ENCODE results near the gene HOXB5.

Gene HOXB5

DNA sequence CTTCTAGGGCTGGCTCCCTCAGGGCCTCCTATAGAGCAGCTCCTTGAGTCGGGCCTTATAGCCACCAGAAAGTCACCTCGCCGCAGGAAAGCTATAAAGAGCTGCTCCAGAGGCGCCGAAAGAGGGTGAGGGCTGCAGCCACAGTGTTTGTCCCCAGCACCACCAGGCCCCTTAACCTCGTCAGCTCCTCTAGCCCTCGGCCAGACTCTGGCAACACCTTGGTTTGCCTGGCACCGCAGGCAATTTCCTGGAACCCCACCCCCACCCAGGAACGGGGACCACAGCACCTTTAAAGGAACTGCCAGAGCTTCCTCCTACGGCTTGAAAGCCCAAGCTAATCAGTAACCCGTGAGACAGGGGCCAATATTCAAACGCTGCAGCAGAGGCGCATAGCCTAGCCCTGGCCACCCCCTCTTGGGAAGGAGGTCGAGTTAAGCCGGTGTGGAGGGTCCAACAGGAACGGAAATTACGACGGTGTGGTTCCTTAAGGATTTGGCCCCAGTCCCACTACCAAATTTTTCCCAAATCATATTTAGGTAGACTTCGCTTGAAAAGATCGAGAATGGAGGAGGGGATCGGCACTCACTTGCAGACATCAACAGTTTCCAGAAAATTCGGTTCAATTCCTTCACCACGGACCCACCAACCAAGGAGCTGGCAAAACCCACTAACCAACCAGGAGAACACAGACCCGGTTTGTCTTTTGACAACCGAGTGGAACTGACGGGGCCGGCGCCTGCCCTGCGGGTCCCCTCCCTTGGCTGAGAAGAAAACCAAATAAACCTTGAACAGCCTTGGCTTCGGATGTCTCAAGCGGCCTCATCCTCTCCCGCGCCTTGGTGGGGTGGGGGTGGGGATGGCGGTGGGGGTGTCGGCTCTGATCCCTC is 8.2 kb upstream of the HOXB5 start:
- no peak for DNase-seq

DNA sequence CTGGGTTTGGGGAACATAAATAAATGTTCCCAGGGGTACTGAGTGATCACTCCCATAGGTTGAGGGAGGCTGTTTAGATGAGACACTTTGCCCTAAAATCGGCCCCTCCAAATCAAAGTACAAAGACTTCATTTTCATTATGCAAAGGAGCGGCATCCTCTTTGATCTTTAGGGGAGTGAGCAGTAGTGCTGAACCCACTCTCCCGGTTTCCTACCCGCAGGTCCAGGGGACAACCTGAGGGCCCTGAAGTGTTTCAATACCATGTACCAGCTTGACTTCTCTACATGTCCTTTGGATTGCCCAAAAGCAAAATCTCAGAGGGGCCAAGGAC is 7.6 kb upstream of the HOXB5 start:
- no peak for DNase-seq

GRCh38 chr17:48600244-48601098 is 6.9 kb upstream of the HOXB5 start:
- DNase-seq, result no peak

DNA sequence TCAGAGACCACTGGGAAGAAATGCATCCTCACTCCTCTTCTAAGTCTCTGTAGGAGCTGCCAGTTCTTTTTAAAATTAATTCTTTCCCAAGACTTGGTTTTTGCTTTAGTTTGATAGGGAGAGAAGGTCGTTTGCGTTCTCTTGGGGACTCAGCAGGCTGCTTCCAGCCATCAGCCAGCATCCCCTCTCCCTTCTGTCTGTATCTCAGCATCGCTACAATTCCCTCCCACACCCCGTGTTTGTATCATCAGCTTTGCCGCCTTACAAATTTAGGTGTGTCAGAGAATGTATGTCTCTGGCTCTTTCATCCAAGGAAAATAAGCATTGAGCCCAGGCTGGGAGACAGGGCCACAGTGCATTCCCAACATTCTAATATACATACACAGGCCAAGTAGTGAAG is 5.8 kb upstream of the HOXB5 start:
- DNase-seq, result no peak

DNA sequence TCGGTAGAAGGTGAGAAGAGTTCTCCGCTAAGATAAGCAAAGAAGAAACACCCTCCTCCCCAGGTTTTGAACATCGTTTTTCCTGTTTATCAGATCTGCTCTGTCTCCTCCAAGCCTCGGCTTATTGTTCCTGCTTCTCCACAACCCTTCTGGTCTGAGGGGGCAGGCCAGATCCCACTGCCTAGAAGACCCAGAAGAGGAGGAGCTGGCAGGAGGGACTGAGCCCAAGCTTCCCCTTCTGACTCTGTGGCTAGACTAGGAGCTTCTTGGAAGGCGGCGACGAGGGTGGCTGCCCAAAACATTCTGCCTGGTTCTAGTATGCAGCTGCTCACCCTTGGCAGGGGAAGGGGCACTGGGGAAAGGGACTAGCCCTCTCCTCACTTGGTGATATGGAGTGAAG is 5.2 kb upstream of the HOXB5 start:
- no peak for DNase-seq

DNA sequence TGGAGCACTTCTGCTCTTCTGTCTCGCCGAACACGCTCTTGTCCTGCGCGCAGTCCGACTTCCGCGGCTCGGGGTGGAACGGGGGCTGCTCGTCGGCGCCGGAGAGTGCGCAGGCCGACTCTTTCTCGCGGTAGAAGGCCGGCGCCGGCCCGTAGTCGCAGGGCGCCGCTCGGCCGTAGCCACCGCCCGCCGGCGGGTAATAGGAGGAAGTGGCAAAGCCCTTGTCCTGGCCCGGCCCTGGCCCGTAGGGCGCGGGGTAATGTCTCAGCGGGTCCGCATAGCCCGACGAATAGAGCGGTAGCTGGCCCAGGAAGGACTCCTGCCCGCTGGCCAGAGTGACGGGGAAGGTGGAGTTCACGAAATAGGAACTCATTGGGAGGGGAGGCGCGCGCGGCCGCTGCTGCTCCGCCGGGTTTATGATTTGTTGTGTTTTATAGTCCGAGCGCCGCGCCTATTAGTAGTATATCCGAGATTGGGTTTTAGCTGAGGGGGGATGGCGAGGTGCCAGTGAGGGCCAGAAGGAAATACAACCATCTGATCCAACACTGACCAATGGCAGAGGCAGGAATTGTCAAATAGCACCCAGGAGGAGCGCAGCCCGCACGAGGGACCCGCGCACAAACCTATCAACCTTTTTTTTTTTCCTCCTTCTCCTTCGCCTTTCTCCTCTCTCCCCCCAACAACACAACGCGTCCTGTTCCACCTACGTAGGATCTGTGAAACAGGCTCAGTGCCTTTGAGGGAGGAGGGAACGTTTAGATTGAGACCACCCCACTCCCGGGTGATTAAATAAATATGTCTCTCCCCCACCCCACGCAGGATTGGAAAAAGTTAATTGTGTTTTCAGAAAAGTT is 4.4 kb upstream of the HOXB5 start:
- DNase-seq, result no peak

DNA sequence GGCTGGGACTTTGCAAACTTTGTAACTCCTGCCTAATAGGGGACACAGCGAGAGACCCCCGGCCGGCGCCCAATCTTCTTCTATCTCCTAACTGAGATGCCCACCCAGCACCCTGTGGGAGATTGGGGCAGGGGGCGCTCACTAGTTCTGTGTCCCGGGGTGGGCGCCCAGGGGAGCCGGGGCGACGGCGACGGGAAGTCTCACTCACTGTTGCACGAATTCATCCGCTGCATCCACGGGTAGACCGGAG is 3.9 kb upstream of the HOXB5 start:
- DNase-seq, result no peak

DNA sequence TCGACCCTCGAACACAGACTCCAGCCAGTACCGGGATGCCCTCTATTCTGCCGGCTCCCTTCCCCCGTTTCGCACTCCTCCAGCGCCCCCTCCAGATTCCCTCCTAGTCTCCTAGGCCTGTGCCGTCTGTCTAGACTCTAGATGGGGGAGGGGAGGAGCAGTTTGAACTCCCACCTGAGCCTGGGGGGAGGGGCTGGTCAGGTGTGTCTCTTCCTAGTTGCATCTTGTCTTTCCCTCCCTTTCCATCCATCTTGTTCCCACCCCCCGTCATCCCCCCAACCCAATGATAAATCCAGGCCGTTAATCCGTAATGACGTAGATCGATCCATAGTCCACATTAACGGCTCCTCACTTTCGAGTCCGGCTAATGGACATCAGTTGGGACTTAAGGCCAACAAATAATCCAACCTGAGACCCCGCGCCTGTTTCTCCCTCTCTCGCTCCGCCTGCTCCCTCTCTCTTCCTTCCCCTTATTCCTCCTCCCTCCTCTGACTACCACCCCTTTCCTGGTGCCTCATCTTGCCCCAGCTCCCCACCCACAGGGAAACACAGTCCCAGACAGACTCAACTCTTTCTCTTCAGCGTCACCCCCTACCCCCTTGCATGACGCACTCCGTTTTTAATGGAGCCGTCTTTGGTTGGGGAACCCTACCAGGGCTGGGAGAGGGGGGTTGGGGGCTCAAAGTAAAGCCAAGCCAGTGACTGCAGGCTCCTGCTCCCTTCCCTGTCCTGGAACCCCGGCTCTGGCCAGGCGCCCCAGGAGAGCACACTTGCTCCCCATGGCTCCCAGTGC is 3.4 kb upstream of the HOXB5 start:
- no peak for DNase-seq

DNA sequence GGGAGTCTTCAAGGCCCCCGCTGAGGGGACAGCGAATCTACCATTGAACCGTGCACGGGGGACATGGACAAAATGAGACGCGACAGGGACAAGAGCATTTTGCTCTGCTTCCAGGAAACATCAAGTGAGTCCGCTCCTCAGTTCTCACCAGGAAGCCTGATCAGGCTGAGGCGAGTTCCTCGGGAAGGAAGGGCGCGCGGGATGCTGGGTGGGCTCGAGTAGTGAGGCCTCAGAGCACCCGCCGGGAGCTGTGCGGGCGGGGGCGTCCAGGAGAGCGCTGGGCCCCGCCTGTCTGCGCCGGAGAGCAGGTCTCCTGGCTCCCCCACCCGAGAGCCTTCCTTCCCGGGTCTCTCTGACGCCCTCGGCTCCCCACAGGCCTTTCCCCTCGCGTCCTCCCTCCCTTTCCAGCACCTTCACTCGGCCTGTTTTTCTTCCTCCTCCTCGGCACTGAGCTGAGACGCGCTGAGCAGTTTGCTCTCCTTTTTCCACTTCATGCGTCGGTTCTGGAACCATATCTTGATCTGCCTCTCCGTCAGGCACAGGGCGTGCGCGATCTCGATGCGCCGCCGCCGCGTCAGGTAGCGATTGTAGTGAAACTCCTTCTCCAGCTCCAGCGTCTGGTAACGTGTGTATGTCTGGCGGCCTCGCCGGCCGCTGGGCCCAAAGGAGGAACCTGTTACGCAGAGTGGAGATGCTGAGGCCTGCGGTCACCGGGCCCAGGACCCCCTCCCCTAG is 2.6 kb upstream of the HOXB5 start:
- no peak for DNase-seq

GRCh38 chr17:48595278-48595999 is 1.9 kb upstream of the HOXB5 start:
- no peak for DNase-seq

- no peak for DNase-seq
Observed at GRCh38 chr17:48594538-48595277, 1.1 kb upstream of the HOXB5 start.

DNA sequence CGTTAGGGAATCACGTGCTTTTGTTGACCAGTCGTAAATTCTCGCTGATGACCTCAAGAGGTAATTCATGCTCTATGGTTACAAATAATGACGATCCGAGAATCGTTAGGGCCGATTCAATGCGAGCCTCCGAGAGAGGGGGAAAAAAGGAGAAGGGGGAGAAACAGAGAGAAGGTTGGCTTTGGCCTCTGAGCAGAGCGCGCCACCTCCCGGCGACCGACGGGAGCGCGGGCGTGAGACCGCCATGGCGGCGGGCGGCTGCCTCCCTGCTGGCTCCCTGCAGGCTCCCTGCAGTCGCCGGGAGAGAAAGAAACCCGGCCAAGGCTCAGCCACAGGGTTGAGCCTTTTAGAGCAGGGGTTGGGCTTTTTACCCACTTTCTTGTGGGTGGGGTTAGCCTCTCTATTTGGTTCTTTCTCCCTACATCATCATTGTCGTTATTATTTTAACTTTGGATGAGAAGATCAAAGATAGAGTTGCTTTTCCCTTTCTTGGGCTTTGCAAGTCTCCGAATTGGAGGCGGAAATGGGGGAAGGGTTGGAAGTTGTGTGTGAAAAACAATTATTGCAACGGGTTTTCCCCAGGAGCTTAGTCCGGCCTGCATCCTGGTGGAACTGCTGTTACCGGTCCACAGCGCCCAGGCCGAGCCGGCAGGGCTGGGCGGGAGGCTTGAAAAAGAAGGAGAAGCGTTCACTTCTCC is 410 bp upstream of the HOXB5 start:
- peak; percentile 76 for DNase-seq

GRCh38 chr17:48592577-48592976 is 1.0 kb downstream of the HOXB5 start:
- DNase-seq, result no peak

DNA sequence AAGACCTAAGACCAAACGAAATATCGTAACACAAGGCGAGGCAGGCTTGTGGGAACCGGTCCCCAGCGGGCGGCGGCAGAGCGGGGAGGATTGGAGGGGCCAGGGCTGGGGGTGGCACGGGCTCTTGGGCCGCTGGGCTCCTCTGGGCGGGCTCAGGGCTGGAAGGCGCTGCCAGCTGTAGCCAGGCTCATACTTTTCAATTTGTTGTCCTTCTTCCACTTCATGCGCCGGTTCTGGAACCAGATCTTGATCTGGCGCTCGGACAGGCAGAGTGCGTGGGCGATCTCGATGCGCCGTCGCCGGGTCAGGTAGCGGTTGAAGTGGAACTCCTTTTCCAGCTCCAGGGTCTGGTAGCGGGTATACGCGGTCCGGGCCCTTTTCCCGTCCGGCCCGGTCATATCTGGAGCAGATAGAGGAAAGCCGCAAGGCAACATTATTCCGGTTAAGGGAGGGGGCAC is 1.5 kb downstream of the HOXB5 start:
- no peak for DNase-seq

DNA sequence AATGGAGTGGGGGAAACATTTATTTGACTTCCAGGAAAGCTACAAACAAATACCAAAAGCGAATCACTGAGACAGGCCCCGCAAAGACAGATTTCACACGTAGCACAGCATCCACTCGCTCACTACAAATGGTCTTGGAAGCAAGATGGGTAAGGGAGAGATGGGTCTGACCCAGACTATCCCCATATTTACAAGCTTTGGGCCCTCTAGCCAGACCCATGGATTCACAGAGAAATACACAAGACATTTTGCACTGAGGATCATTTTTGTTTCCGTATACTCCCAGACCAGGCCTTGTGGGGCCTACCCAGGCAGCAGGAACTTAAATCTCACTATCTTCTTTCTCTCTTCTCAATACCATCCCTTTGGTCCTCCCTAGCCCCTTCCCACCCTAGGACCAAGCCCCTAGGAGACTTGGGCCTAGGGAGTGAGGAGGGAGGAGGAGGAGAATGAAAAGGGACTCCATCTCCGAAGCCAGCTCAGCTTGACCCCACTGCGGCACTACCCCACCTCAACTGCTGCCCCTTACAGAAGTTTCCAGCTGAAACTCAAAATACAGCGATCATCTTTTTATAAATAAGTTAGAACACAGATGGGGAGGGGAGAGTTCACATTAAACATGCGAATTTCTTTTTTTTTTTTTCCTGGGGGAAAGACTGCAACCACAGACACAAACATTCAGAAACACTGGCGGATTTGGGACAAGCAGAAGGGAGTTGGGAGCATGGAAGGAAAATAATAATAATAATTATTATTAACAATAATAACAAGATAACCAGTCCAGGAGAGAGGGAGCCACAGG is 2.1 kb downstream of the HOXB5 start:
- DNase-seq, result no peak

DNA sequence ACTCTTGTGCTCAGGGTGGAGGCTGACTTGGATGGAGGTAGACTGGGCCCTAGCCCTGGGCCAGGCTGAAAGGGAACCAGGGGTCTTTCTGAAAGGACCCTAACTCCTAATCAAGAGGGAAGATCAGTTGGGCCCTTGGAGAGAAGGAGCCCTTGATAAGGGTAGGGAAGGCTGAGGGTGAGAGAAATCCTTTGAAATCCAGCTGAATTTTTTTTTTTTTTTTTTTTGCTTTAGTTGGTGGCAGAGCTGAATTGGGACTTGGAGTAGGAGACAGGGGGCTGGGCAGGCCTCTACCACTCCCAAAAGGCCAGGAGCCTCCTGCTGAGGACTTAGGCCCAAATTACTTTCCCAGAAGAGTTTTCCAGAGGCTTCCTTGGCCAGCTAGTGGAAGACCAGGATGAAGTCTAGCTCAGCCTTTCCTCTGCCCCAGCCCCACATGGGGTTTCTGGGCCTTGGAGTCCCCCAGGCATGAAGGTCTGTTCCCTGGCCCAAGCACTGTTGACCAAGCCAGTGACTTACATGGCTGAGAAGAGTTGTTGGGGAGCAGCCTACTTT is 2.9 kb downstream of the HOXB5 start:
- DNase-seq, result no peak

DNA sequence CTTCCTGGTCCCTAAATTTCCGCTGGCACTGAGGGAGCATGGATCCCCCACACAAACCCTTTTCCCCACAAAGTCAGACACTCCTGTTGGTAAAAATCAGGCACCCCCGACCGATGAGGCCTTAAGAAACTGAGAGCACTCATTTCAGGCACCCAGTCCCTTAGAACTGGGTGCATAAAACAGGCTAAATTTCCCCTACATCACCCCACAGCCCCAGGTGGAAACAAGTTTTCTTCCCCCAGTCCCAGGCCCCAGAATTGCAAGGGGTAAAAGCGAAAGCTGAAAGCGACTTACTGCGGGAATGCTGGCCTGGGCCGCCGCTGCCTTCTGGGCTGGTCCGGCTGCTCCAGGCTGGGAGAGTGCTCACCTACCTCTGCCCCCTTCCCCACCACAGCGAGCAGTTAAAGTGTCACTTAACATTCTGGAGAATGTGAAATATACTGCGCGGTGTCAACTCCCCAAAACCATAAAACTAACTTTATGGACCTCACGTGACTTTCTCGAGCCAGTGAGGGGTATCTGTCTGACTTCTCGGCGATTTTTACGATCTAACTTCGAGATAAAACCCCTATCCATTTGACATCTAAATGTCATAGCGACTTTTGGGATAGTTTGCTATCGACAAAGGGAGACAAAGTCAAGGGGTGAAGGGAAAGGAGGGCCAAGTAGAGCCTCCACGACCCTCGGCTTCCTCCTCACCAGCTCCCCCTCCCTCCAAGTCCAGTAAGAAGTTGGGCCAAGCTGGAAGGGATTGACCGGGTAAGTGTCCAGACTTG is 3.6 kb downstream of the HOXB5 start, which contains the start of gene HOXB3:
Gene HOXB3, minus strand, starts transcription at position 411 of the 776 bp plus-strand sequence. CDS start 37,767 bp downstream, outside the sequence.
- no peak for DNase-seq

Data from activated effector memory CD4-positive, alpha-beta T cell treated with Interleukin-2 at 50 U/mL for 16 hours (primary cell).